CD14-positive monocyte (primary cell): ENCODE measurements around the gene NDUFC2. TPM values are rescaled to one million over a fixed set of nuclear protein-coding genes. Genes with fewer than 3 reads are reported as not detected.

ENCODE experiments used
- DNase-seq, 3 donors: peaks; one replicate each; pipeline ENCODE4 v3.0.0-alpha.2; 2011 to 2022
- H2AFZ ChIP-seq: 2 replicates; pipeline ENCODE4 v1.6.0; 2012; ENCODE audit warnings: mild to moderate bottlenecking, low read depth, low read length, inconsistent platforms; ENCODE audit not compliant: insufficient read depth, poor library complexity, severe bottlenecking
- H3K27ac ChIP-seq, 2 donors: 1 replicate in 1 of 2; 2 replicates in 1 of 2; pipeline ENCODE4 v1.5.1; 2012 to 2013; ENCODE audit warnings: low read length in 2 of 2, control low read depth in 1 of 2, inconsistent platforms in 1 of 2, low read depth in 1 of 2, mild to moderate bottlenecking in 1 of 2
- H3K27me3 ChIP-seq, 2 donors: one replicate each; pipeline versions ENCODE4 v1.6.0 to v1.6.1; 2011 to 2013; ENCODE audit warnings: low read length in 2 of 2; ENCODE audit not compliant: control insufficient read depth in 2 of 2, insufficient read depth in 2 of 2
- H3K36me3 ChIP-seq, 2 donors: replicated peaks in 1 of 2; 1 replicate in 1 of 2; 2 replicates in 1 of 2; pipeline versions ENCODE4 v1.5.1 to v1.6.1; 2012 to 2013; ENCODE audit warnings: low read length in 2 of 2, control low read depth in 1 of 2, inconsistent platforms in 1 of 2, mild to moderate bottlenecking in 1 of 2; ENCODE audit not compliant: insufficient read depth in 2 of 2, control insufficient read depth in 1 of 2
- H3K4me1 ChIP-seq, 2 donors: 1 replicate in 1 of 2; 2 replicates in 1 of 2; pipeline versions ENCODE4 v1.5.1 to v1.6.1; 2012 to 2013; ENCODE audit warnings: low read length in 2 of 2, control low read depth in 1 of 2, inconsistent platforms in 1 of 2, mild to moderate bottlenecking in 1 of 2, moderate library complexity in 1 of 2; ENCODE audit not compliant: insufficient read depth in 2 of 2, control insufficient read depth in 1 of 2
- H3K4me2 ChIP-seq: replicated peaks from 2 replicates; pipeline ENCODE3; 2012; ENCODE audit warnings: low read length, moderate library complexity, mild to moderate bottlenecking; ENCODE audit not compliant: poor library complexity, severe bottlenecking; ENCODE audit errors: extremely low read depth
- H3K4me3 ChIP-seq, 3 experiments: fragments of 200-600 bp in 1 of 3; sonication (generic) in 1 of 3; replicated peaks in 1 of 3; 1 replicate in 2 of 3; 2 replicates in 1 of 3; pipeline ENCODE4 v1.5.1; 2011 to 2013; ENCODE audit warnings: low read length in 3 of 3, mild to moderate bottlenecking in 3 of 3, control low read depth in 2 of 3, low read depth in 2 of 3, inconsistent platforms in 1 of 3, moderate library complexity in 1 of 3
- H3K79me2 ChIP-seq: 2 replicates; pipeline ENCODE4 v1.6.0; 2012; ENCODE audit warnings: mild to moderate bottlenecking, control low read depth, inconsistent platforms, low read length, moderate library complexity; ENCODE audit not compliant: insufficient read depth
- H3K9ac ChIP-seq: 2 replicates; pipeline ENCODE4 v1.6.0; 2017; ENCODE audit warnings: low read length, mild to moderate bottlenecking; ENCODE audit not compliant: insufficient read depth, poor library complexity, severe bottlenecking
- H3K9me3 ChIP-seq, 2 donors: replicated peaks in 1 of 2; 1 replicate in 1 of 2; 2 replicates in 1 of 2; pipeline versions ENCODE4 v1.5.1 to v1.6.1; 2012 to 2013; ENCODE audit warnings: low read length in 2 of 2, control low read depth in 1 of 2; ENCODE audit not compliant: control insufficient read depth in 1 of 2, insufficient read depth in 1 of 2
- H4K20me1 ChIP-seq: 2 replicates; pipeline ENCODE4 v1.6.0; 2012; ENCODE audit warnings: mild to moderate bottlenecking, low read length, control low read depth, moderate library complexity; ENCODE audit not compliant: insufficient read depth
- H3K27ac Mint-ChIP-seq, 7 donors: one replicate each; pipeline ENCODE4 v1.8.0; 2020; ENCODE audit warnings: mild to moderate bottlenecking in 7 of 7, mixed read lengths in 7 of 7, moderate library complexity in 6 of 7, inconsistent platforms in 2 of 7
- H3K27me3 Mint-ChIP-seq, 3 donors: one replicate each; pipeline ENCODE4 v1.8.0; 2021 to 2022; ENCODE audit warnings: low read depth in 3 of 3, mild to moderate bottlenecking in 3 of 3, mixed read lengths in 3 of 3, moderate library complexity in 3 of 3, inconsistent platforms in 1 of 3
- H3K36me3 Mint-ChIP-seq, 2 donors: one replicate each; pipeline ENCODE4 v1.8.0; 2020; ENCODE audit warnings: mixed read lengths in 2 of 2, inconsistent platforms in 1 of 2, mild to moderate bottlenecking in 1 of 2
- H3K4me1 Mint-ChIP-seq: one replicate; pipeline ENCODE4 v1.8.0; 2020; ENCODE audit warnings: mild to moderate bottlenecking, mixed read lengths
- H3K4me3 Mint-ChIP-seq, 2 donors: one replicate each; pipeline ENCODE4 v1.8.0; 2020; ENCODE audit warnings: mild to moderate bottlenecking in 2 of 2, mixed read lengths in 2 of 2, moderate library complexity in 1 of 2
- H3K9me3 Mint-ChIP-seq, 7 donors: one replicate each; pipeline ENCODE4 v1.8.0; 2020 to 2022; ENCODE audit warnings: mixed read lengths in 7 of 7, mild to moderate bottlenecking in 6 of 7, moderate library complexity in 6 of 7, inconsistent platforms in 2 of 7
- WGBS: methylation state at CpG from one replicate; pipeline ENCODE4 v1.1.5; 2013; ENCODE audit warnings: missing lambda C conversion rate; ENCODE audit not compliant: insufficient coverage; 5-methylcytosine and 5-hydroxymethylcytosine counted together
- intact Hi-C, 2 donors: fragments of 100-400 bp; cut with micrococcal nuclease; formaldehyde crosslinking; loops; one replicate each; pipeline versions ENCODE4 v1.15.0 to v1.15.1; 2023
- polyA plus RNA-seq, 3 donors: library from polyadenylated mRNA; depleted of rRNA in 1 of 3; unstranded in 2 of 3; stranded (reverse) in 1 of 3; fragments of 300-500 nt in 2 of 3; fragments of >200 nt in 1 of 3; fragmentation: Illumina TruSeq in 2 of 3; gene quantifications; 1 replicate in 2 of 3; 2 replicates in 1 of 3; pipeline ENCODE4 v1.2.3, GENCODE V29; 2012 to 2021
- TF ChIP-seq, protein P1 (sequence below): fragments of 200-600 bp; IDR thresholded peaks from one replicate; pipeline ENCODE4 v1.8.0; 2022; ENCODE audit warnings: antibody characterized with exemption, mild to moderate bottlenecking

The NDUFC2 gene
- polyA plus RNA-seq, 3 donors: 47.7 to 219 (median 209) TPM

- intact Hi-C loops: no loop called here
- Mint-ChIP-seq H3K9me3 (peaks cover 0 to 1% (median 0%) of the 10 kb centered on the region in 7 donors), H3K4me1 (peaks cover 21% of the 10 kb centered on the region), H3K27me3 (peaks cover 0 to 4% (median 0%) of the 10 kb centered on the region in 3 donors), H3K36me3 (no peaks in the 10 kb centered on the region), H3K27ac (no peak overlapping the region), H3K4me3 (no peak overlapping the region)
- 89% methylated on average over 4 of the region's 4 CpGs for WGBS
- Histone ChIP-seq H4K20me1 (peaks cover 9% of the 10 kb centered on the region), H3K9me3 (no peaks in the 10 kb centered on the region), H3K27ac (no peak overlapping the region), H2AFZ (no peak overlapping the region), H3K36me3 (no peaks in the 10 kb centered on the region), H3K4me1 (peaks cover 18 to 25% of the 10 kb centered on the region in 2 donors), H3K4me3 (no peak overlapping the region), H3K27me3 (no peaks in the 10 kb centered on the region), H3K79me2 (peaks cover 18% of the 10 kb centered on the region), H3K9ac (no peak overlapping the region), H3K4me2 (no peak overlapping the region)
- TF ChIP-seq, protein P1, sequence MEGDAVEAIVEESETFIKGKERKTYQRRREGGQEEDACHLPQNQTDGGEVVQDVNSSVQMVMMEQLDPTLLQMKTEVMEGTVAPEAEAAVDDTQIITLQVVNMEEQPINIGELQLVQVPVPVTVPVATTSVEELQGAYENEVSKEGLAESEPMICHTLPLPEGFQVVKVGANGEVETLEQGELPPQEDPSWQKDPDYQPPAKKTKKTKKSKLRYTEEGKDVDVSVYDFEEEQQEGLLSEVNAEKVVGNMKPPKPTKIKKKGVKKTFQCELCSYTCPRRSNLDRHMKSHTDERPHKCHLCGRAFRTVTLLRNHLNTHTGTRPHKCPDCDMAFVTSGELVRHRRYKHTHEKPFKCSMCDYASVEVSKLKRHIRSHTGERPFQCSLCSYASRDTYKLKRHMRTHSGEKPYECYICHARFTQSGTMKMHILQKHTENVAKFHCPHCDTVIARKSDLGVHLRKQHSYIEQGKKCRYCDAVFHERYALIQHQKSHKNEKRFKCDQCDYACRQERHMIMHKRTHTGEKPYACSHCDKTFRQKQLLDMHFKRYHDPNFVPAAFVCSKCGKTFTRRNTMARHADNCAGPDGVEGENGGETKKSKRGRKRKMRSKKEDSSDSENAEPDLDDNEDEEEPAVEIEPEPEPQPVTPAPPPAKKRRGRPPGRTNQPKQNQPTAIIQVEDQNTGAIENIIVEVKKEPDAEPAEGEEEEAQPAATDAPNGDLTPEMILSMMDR: no peak
- DNase-seq: no peak
Measured at GRCh38 chr11:78083021-78083420, 3.4 kb upstream of the NDUFC2 start.

DNA sequence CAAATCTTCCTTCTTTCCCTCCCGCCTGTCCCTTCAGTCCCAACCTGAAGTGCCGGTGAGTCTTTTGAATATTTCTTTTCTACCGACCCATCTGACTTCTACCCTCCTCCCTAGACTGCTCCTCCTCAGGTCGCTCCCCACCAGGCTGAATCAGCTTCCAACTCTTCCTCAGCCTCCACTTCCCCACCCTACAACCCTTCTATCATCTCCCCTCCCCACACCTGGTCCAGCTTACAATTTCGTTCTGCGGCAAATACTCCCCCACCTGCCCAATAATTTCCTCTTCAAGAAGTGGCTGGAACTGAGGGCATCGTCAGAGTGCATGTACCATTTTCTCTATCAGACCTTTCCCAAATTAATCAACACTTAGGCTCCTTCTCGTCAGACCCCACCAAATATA is 2.5 kb upstream of the NDUFC2 start:
- WGBS: 95% methylated on average over 8 of the region's 8 CpGs
- Histone ChIP-seq H3K36me3 (no peaks in the 10 kb centered on the region), H2AFZ (no peak overlapping the region), H3K27ac (no peak overlapping the region), H3K79me2 (peaks cover 26% of the 10 kb centered on the region), H3K4me2 (no peak overlapping the region), H3K27me3 (no peaks in the 10 kb centered on the region), H3K9me3 (no peaks in the 10 kb centered on the region), H3K4me1 (peaks cover 26 to 34% of the 10 kb centered on the region in 2 donors), H3K9ac (no peak overlapping the region), H4K20me1 (peaks cover 18% of the 10 kb centered on the region), H3K4me3 (no peak overlapping the region)
- H3K4me3 Mint-ChIP-seq: no peak overlapping the region
- H3K27ac Mint-ChIP-seq: no peak overlapping the region
- H3K36me3 Mint-ChIP-seq: peaks cover 0 to 2% of the 10 kb centered on the region in 2 donors
- TF ChIP-seq, protein P1: no peak
- intact Hi-C loops: no loop called here
- peaks cover 0 to 1% (median 0%) of the 10 kb centered on the region in 7 donors for H3K9me3 Mint-ChIP-seq
- peaks cover 28% of the 10 kb centered on the region for H3K4me1 Mint-ChIP-seq
- H3K27me3 Mint-ChIP-seq: peaks cover 0 to 1% (median 0%) of the 10 kb centered on the region in 3 donors
- no peak for DNase-seq
